ENCODE data around the gene ADGRB3.

GRCh38 chr6:68729377-68729903, 94.4 kb downstream of the ADGRB3 start:
- TF ChIP-seq POLR2A (IDR thresholded peaks at IDR 0.05; ENCODE audit: low read length) (no peak), GATA1 (IDR thresholded peaks at IDR 0.05; ENCODE audit: low read depth, low read length) (no peak)
